KOPT-K1 (cell line): ENCODE results near the gene RIT1.
A peak's percentile ranks its signal among the peaks of the same experiment; 100 is the strongest.
"Not testable (repeated sequence)": the region's sequence is repeated elsewhere in the genome, so short reads cannot be mapped to it uniquely, and the experiment has no call there.

Source experiments
- H3K27ac ChIP-seq: fragments of 200-600 bp; sonication (generic); 2 replicates; pipeline ENCODE4 v1.5.1; 2016; ENCODE audit warnings: antibody characterized with exemption, mild to moderate bottlenecking, low read depth, low read length; ENCODE audit not compliant: poor library complexity, severe bottlenecking
- H3K36me3 ChIP-seq: fragments of 200-600 bp; sonication (generic); 2 replicates; pipeline ENCODE4 v1.5.1; 2017; ENCODE audit warnings: antibody characterized with exemption, mild to moderate bottlenecking, low read length, moderate library complexity; ENCODE audit not compliant: insufficient read depth
- H3K9me3 ChIP-seq: fragments of 200-600 bp; sonication (generic); 2 replicates; pipeline ENCODE4 v1.5.1; 2017; ENCODE audit warnings: antibody characterized with exemption, low read length, mild to moderate bottlenecking; ENCODE audit not compliant: insufficient read depth, poor library complexity, severe bottlenecking

RIT1 gene

DNA sequence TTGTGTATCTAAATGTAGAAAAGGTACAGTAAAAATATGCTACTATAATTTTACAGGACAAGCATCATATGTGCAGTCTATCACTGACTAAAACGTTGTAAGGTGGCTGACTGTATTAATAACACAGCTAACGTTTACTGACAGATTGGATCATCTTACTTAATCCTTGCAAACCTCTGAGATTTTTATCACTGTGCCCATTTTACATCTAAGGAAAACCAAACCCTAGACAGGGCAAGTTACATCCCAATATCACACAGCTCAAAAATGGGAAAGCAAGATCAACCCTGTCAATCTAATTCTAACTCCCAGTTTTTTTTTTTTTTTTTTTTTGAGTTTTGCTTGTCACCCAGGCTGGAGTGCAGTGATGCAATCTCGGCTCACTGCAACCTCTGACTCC, 7.5 kb upstream of the RIT1 start:
- Histone ChIP-seq H3K36me3 (peaks cover 100% of the 10 kb centered on the region), H3K27ac (no peak overlapping the region), H3K9me3 (no peaks in the 10 kb centered on the region)

DNA sequence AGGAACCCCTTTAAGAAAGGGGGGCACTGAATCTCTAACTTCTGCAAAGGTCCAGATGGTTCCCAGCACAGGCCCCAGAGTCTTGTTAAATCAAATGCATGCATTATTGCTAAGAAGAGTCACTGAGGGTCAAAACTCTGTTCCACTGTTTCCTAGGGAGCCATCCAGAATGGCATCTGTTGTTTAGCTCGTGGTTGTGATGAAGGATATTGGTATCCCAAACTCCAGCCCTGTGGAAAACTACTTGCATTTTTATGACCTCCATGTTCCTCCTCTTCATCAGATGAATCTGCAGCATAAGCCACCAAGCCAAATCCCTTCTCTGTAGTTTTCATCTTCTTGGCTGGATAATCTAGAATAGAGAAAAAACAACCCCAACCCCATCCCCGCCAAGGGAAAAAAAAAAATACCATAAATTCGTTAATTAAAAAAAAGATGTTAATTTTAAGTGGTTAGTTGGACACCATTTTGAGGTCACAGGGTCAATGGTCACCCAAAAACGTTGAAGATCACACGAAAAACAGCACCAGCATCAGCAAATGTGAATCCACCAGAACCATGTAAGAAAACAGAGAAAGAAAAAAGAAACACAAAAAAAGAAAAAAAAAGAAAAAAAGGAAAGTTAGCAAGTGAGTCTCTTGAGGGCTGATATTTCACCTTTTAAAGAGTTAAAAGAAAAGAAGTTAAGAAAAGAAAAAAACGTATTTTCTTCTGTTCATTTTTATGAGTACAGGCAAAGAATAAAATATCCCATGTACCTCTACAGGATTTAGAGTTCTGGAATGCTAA, 3.0 kb upstream of the RIT1 start:
- Histone ChIP-seq H3K36me3 (peaks cover 81% of the 10 kb centered on the region), H3K9me3 (no peaks in the 10 kb centered on the region), H3K27ac (no peak overlapping the region)

DNA sequence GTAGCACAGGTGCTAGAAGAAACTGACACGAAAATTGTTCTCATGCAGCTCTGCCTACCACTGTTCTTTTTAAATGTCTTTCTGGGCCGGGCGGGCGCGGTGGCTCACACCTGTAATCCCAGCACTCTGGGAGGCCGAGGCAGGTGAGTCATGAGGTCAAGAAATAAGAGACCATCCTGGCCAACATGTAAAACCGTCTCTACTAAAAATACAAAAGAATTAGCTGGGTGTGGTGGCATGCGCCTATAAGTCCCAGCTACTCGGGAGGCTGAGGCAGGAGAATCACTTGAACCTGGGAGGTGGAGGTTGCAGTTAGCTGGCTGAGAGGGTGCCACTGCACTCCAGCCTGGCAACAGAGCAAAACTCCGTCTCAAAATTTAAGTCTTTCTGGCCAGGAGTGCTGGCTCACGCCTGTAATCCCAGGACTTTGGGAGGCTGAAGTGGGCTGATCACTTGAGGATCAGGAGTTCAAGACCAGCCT, 947 bp upstream of the RIT1 start:
- peaks cover 81% of the 10 kb centered on the region for H3K36me3 ChIP-seq
- H3K27ac ChIP-seq: no peak overlapping the region
- no peaks in the 10 kb centered on the region for H3K9me3 ChIP-seq

DNA sequence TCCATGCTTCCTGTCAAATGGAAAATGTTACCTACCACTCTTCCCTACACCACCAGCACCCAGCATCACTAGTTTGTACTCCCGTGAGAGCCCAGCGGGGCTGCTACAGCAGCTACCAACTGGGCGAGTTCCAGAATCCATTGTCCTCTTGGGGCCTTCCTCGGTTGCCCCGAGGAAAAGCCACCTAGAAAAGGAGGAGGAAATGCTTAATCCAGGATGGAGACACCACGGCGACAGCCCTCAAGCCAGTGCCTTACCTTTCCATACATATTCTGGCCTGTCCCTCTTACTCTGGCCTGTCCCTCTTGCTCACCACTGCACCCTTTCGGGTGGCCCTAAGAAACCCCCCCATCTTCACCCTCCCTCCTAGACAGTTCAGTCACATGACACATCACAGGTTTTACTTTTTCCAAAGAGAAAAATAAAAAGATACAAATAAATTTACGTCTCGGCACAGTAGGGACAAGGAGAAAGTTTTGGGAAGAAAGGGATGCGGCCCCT, 478 bp downstream of the RIT1 start:
- peak overlapping the region; percentile 55 for H3K27ac ChIP-seq
- H3K9me3 ChIP-seq: no peaks in the 10 kb centered on the region
- H3K36me3 ChIP-seq: peaks cover 81% of the 10 kb centered on the region

DNA sequence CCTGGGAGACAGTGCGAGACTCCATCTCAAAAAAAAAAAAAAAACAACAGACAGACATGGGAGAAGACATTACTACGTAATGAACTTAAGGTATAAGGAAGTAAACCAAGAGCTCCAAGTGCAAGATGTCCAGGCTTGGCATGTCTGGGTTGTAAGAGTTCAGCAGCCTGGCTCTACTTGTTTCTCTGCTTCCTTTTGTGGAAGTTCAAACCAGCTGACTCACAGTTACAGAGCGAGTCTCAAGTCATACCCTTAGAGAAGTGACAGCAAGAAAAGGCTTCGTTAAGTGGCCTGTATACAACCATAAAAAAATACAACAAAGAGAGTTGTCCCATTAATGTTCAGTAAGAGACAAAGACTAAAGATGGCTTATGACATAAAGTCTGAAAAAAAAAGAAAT, 1.3 kb downstream of the RIT1 start:
- no peak overlapping the region for H3K27ac ChIP-seq
- peaks cover 81% of the 10 kb centered on the region for H3K36me3 ChIP-seq
- H3K9me3 ChIP-seq: no peaks in the 10 kb centered on the region

DNA sequence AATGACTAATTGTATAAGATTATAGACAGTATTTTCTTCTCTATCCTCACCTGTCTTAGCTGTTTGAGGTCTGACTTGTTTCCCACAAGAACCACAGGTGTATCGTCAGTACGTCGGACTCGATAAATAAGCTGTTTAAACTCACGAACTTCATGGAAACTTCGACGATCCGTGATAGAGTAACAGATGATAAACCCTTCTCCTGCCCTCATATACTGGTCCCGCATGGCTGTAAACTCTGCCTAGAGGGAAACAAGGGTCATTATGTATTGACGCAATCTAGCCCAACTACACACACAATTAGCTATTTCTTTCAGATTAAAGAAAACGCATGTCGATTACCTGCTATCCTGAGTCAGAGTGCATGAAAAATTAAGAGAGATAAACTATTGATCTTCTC, 6.9 kb downstream of the RIT1 start:
- no peaks in the 10 kb centered on the region for H3K9me3 ChIP-seq
- H3K36me3 ChIP-seq: peaks cover 94% of the 10 kb centered on the region

DNA sequence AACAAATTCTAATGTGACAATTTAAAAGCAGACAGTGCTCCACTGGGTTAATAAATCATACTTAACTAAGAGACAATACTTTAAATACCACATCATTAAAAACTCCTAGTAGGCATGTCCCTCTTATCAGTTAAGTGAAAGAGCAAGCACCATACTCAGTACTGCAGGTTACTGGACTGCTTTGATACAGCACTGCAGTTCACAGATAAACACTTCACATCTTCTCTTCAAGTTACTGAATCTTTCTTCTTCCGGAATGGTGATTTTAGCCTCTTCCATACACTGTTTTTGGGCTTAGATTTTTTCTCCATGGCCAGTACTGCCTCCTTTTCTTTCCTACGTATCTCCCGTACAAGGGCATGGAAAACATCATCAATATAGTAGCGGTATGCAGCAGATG, 11.0 kb downstream of the RIT1 start:
- Histone ChIP-seq H3K9me3 (no peaks in the 10 kb centered on the region), H3K27ac (no peak overlapping the region), H3K36me3 (peaks cover 79% of the 10 kb centered on the region)

More for the DNA sequence above, 6.9 kb downstream of the RIT1 start:
- no peak overlapping the region for H3K27ac ChIP-seq

DNA sequence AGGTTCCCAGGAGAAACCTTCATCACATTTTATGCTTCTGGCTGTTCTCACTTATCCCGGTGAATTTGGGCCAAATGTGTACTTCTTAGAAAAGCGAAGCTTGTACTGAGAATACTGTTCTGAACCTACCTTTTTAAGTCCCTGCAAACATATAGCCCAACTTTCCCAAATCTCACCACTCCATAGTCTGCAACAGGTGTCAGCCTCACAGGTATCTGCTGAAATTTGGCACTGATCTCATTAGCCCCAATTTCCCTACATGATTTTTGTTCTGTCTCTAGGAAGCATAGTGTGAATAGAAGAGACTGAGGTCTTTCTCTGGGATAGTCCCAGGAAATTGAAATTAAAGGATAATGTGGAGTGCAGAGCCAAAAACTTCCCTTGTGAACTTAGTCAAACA, 11.5 kb downstream of the RIT1 start:
- no peaks in the 10 kb centered on the region for H3K9me3 ChIP-seq
- H3K36me3 ChIP-seq: peaks cover 74% of the 10 kb centered on the region
- H3K27ac ChIP-seq: no peak overlapping the region

DNA sequence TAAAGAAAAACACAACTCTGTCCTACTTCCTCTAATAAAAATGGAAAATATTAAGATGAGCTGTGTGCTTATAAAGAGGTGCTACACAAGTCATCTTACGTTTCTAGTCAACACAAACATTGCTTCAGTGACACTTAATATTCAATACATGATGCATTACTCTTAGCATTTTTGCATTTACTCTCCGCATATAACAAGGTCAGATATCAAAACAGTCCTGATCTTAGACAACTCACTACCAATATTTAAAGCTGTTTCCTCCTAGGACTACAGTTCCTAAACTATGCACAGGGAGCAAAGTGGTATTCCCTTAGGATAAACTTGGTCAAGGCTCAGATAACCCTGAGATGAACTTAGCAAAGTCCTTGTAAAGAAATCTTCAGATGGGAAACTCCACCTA, 12.3 kb downstream of the RIT1 start:
- Histone ChIP-seq H3K36me3 (peaks cover 66% of the 10 kb centered on the region), H3K9me3 (no peaks in the 10 kb centered on the region), H3K27ac (no peak overlapping the region)

DNA sequence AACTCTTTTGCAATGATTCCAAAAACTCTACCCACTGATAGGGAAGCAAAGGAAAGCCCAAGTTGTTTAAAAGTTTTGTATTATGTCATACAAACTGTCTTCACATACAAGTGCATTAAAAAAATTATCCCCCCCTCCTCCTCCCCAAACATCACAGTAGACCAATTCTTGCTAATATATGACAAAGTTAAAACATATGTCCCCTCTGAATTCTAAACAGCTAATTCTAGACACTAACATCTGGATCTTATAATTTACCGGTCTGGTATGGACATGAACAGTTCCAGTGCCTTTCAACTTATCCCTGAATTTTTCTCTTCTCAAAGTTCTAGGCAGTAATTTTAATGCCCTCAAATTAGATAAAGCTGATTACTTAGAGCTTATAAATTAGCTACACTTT, 13.4 kb downstream of the RIT1 start:
- no peak overlapping the region for H3K27ac ChIP-seq
- peaks cover 58% of the 10 kb centered on the region for H3K36me3 ChIP-seq
- H3K9me3 ChIP-seq: no peaks in the 10 kb centered on the region

DNA sequence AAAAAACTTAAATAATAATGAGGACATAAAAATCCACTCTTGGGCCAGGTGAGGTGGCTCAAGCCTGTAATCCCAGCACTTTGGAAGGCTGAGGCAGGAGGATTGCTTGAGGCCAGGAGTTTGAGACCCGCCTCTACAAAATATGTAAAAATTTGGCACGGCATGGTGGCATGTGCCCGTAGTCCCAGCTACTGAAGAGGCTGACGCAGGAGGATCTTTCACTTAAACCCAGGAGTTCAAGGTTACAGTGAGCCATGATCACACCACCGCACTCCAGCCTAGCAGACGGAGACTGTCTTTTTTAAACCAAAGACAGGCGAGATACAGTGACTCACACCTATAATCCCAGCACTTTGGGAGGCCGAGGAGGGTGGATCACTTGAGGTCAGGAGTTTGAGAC, 14.7 kb downstream of the RIT1 start:
- peaks cover 48% of the 10 kb centered on the region for H3K36me3 ChIP-seq
- not testable (repeated sequence) for H3K27ac ChIP-seq, H3K9me3 ChIP-seq

DNA sequence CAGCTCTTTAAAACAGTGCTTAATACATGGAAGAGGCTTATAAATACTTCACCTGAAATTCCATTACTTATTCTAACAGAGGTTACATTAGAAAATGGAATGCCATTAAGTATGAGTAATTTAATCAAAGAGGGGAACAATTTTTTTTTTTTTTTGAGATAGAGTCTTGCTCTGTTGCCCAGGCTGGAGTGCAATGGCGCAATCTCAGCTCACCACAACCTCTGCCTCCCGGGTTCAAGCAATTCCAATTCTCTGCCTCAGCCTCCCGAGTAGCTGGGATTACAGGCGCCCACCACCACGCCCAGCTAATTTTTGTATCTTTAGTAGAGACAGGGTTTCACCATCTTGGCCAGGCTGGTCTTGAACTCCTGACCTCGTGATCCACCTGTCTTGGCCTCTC, 15.5 kb downstream of the RIT1 start:
- H3K9me3 ChIP-seq, H3K27ac ChIP-seq: not testable (repeated sequence)
- H3K36me3 ChIP-seq: peaks cover 40% of the 10 kb centered on the region

DNA sequence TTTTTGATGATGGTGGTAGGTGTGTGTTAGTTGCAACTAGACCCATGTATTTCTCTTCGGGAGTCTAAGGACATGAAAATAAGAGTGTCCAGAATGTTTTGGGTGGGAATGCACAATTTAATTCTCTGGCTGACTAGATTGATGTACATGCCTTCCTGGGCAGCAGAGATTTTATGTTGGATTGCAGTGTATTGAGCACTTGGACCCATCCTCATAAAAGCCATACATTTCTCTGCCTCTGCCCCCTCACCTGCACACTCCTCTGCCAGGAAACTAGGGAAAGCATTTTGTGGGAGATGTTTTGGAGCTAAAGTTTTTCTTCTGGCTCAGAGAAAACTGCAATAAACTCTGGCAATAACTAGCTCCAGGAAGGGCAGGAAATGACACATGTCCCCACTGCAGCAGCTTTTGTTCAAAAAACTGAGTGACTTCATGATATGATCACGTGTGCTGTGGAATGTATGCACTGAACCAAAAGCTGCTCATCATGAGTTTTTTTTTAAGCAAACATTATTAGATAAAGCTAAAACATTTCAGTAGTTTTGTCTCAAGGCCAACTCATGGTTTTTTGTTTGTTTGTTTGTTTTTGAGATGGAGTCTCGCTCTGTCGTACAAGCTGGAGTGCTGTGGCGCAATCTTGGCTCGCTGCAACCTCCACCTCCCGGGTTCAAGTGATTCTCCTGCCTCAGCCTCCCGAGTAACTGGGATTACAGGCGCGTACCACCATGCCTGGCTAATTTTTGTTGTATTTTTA, 17.6 kb downstream of the RIT1 start:
- H3K27ac ChIP-seq: no peak overlapping the region

DNA sequence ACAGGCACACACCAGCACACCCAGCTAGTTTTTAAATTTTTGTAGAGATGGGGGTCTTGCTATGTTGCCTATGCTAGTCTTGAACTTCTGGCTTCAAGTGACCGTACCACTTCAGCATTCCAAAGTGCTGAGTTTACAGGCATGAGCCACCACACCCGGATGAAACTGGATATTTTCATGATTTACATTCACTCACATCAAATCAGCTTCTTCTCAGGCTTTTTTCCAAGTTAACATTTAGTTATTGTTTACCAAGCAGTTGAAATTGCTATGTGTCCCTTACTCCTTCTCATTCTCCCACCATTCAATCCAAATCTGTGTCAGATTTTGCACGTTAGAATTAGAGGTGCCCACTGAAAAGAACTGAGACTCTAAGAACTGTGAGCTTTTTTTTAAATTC, 18.4 kb downstream of the RIT1 start:
- Histone ChIP-seq H3K27ac (no peak overlapping the region), H3K36me3 (peaks cover 13% of the 10 kb centered on the region), H3K9me3 (no peaks in the 10 kb centered on the region)

More for the DNA sequence above, 17.6 kb downstream of the RIT1 start:
- no peaks in the 10 kb centered on the region for H3K9me3 ChIP-seq
- H3K36me3 ChIP-seq: peaks cover 19% of the 10 kb centered on the region

DNA sequence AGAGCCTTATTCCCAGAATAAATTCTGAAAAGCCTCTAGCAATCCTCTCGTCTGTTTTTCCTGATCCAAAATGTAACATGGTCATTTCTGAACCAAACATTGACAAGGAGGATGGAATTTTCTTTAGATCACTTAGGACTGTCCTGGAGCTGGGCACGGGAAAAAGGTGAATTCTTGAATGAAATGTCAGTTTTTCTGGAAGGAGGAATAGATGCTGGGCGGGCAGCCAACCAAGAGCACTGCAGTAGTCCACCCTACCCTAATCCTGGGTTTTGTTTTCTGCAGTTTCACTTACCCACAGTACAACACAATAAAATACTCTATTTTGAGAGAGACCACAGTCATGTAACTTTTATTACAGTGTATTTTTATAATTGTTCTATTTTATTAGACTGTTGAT, 20.9 kb downstream of the RIT1 start:
- no peaks in the 10 kb centered on the region for H3K9me3 ChIP-seq
- no peak overlapping the region for H3K27ac ChIP-seq
- H3K36me3 ChIP-seq: no peaks in the 10 kb centered on the region
